Measurements from ENCODE around the gene FLT3. TPM values are rescaled to one million over a fixed set of nuclear protein-coding genes. Genes with fewer than 3 reads are reported as not detected.

The FLT3 gene
- total and polyA plus RNA-seq, 10 of the 15 experiments (the other 5 are each of a cell fraction or from before 2014, with no cell fraction given) = 0.04 to 0.19 (median 0.11) TPM; not detected in 1

DNA sequence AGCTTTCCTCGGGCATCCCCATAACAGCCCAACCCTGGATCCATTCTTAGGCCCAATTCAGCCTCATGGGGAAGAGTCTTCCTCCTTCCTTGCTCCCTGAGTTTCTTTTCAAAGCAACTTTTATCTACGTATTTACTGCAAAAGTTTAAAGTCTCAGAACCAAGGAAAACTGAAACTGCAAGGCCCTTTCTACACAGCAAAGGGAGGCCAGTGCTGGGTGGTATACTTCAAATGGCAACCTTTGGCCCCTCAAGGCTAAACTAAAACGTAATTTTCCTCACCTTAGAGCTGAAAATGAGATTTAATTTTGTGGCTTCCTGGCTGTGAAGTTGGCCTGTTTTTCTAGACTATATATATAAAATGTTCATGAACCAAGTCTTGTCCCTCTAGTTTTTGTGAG, 136.9 kb downstream of the FLT3 start:
- Histone ChIP-seq H3K4me1 (ENCODE audit: control insufficient read depth, insufficient read depth, low read length) (no peaks in the 10 kb centered on the region), H3K27ac (ENCODE audit: control insufficient read depth, insufficient read depth) (no peak overlapping the region), H2AFZ (ENCODE audit: control insufficient read depth, low read depth, low read length) (no peak overlapping the region), H3K27me3 (replicated peaks in 1 of 2; ENCODE audit: control insufficient read depth in 2 of 2, insufficient read depth in 2 of 2, low read length in 1 of 2) (peaks cover 15 to 17% of the 10 kb centered on the region in 2 experiments), H3K9me3 (replicated peaks; ENCODE audit: control insufficient read depth, insufficient read depth, low read length) (no peaks in the 10 kb centered on the region), H3K79me2 (ENCODE audit: control insufficient read depth, insufficient read depth, low read length) (no peaks in the 10 kb centered on the region), H4K20me1 (ENCODE audit: control insufficient read depth, insufficient read depth) (no peaks in the 10 kb centered on the region), H3K36me3 (ENCODE audit: control insufficient read depth in 2 of 2, insufficient read depth in 2 of 2, low read length in 1 of 2) (no peaks in the 10 kb centered on the region), H3K4me3 (no peak overlapping the region), H3K4me2 (ENCODE audit: control insufficient read depth, insufficient read depth) (no peak overlapping the region), H3K9ac (ENCODE audit: control insufficient read depth, insufficient read depth, low read length) (no peak overlapping the region)
- ChIA-PET SMC1A (ENCODE audit: uncharacterized antibody, unreplicated experiment) (interaction anchor here (1.1 kb wide), 1 partner anchor 180 kb away, joined by 3 read pairs; no protein-coding TSS in a partner anchor), CTCF (interaction anchor here (1.4 to 14.0 kb wide), 4 partner anchors 10 to 601 kb away, joined by 3 to 360 read pairs (median 8); no protein-coding TSS in a partner anchor), RAD21 (ENCODE audit: unreplicated experiment) (interaction anchor here (0.7 kb wide), 1 partner anchor 10 kb away, joined by 3 read pairs; no protein-coding TSS in a partner anchor), POLR2A (interaction anchor here (0.7 kb wide), 1 partner anchor 1182 kb away, joined by 3 read pairs; no protein-coding TSS in a partner anchor)
- ATAC-seq = no peak
- intact Hi-C loops (cut with micrococcal nuclease; ENCODE audit: unreplicated experiment) (loop anchor here (5.0 kb wide), 1 partner anchor 591 kb away; no protein-coding TSS in a partner anchor), in situ Hi-C loops (cut with MboI) (no loop called here)
- FAIRE-seq = no peak
- WGBS (ENCODE audit: insufficient coverage, insufficient replicate concordance, low lambda C conversion rate, missing lambda C conversion rate) = 17% methylated on average over 3 of the region's 3 CpGs
- BruUV-seq (replicated peaks) = no TSS peak
- DNase-seq (ENCODE audit: low read depth, low spot score) = no peak
- TF ChIP-seq ASH2L (IDR thresholded peaks at IDR 0.05; ENCODE audit: borderline replicate concordance, low read depth) (no peak), SIN3A (IDR thresholded peaks at IDR 0.05; ENCODE audit: low read depth, low read length) (no peak), NKRF (conservative IDR thresholded peaks at IDR 0.05) (no peak), SREBF1 (IDR thresholded peaks at IDR 0.05; ENCODE audit: low read length) (no peak), NFYA (IDR thresholded peaks at IDR 0.05; ENCODE audit: borderline replicate concordance, low read depth, low read length) (no peak), EZH2 (IDR thresholded peaks at IDR 0.05; ENCODE audit: borderline replicate concordance, control insufficient read depth, low read depth, low read length) (no peak), TAF1 (IDR thresholded peaks at IDR 0.05; ENCODE audit: borderline replicate concordance, low read depth, low read length) (no peak), PBX3 (IDR thresholded peaks at IDR 0.05; ENCODE audit: insufficient replicate concordance, low read depth, low read length) (no peak), RUNX3 (IDR thresholded peaks at IDR 0.05; ENCODE audit: low read length) (no peak)
- TF ChIP-seq, protein P1, sequence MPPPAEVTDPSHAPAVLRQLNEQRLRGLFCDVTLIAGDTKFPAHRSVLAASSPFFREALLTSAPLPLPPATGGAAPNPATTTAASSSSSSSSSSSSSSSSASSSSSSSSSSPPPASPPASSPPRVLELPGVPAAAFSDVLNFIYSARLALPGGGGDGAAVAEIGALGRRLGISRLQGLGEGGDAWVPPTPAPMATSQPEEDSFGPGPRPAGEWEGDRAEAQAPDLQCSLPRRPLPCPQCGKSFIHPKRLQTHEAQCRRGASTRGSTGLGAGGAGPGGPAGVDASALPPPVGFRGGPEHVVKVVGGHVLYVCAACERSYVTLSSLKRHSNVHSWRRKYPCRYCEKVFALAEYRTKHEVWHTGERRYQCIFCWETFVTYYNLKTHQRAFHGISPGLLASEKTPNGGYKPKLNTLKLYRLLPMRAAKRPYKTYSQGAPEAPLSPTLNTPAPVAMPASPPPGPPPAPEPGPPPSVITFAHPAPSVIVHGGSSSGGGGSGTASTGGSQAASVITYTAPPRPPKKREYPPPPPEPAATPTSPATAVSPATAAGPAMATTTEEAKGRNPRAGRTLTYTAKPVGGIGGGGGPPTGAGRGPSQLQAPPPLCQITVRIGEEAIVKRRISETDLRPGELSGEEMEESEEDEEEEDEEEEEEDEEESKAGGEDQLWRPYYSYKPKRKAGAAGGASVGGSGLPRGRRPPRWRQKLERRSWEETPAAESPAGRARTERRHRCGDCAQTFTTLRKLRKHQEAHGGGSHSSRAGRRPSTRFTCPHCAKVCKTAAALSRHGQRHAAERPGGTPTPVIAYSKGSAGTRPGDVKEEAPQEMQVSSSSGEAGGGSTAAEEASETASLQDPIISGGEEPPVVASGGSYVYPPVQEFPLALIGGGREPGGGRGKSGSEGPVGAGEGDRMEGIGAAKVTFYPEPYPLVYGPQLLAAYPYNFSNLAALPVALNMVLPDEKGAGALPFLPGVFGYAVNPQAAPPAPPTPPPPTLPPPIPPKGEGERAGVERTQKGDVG (CRISPR knock-in tag; IDR thresholded peaks at IDR 0.05) = no peak
- TF ChIP-seq, protein P2, sequence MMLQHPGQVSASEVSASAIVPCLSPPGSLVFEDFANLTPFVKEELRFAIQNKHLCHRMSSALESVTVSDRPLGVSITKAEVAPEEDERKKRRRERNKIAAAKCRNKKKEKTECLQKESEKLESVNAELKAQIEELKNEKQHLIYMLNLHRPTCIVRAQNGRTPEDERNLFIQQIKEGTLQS (IDR thresholded peaks at IDR 0.05; ENCODE audit: borderline replicate concordance, extremely low read depth, low read depth, low read length) = no peak
- TF ChIP-seq, protein P3, sequence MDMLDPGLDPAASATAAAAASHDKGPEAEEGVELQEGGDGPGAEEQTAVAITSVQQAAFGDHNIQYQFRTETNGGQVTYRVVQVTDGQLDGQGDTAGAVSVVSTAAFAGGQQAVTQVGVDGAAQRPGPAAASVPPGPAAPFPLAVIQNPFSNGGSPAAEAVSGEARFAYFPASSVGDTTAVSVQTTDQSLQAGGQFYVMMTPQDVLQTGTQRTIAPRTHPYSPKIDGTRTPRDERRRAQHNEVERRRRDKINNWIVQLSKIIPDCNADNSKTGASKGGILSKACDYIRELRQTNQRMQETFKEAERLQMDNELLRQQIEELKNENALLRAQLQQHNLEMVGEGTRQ (IDR thresholded peaks at IDR 0.05; ENCODE audit: borderline replicate concordance, low read depth, low read length) = no peak
